RWPE2 (cell line): Measurements from ENCODE around the gene TLE2.
A peak's percentile ranks its signal among the peaks of the same experiment; 100 is the strongest.

Experiments used
- ATAC-seq: fragments of 200-7000 bp; cut with Tn5 transposase; 3 replicates; pipeline ENCODE4 v1.9.1; 2021; ENCODE audit warnings: low read depth
- DNase-seq: peaks from one replicate; pipeline ENCODE4 v3.0.0-alpha.2; 2020; ENCODE audit warnings: low spot score
- H3K27ac ChIP-seq: fragments of 450-650 bp; 2 replicates; pipeline ENCODE4 v1.5.1; 2017; ENCODE audit warnings: mild to moderate bottlenecking; ENCODE audit not compliant: poor library complexity, severe bottlenecking
- H3K27me3 ChIP-seq: fragments of 250-450 bp; sonication (Bioruptor Pico); 2 replicates; pipeline ENCODE4 v1.5.1; 2021; ENCODE audit warnings: mild to moderate bottlenecking, moderate library complexity; ENCODE audit not compliant: insufficient read depth, poor library complexity, severe bottlenecking
- H3K36me3 ChIP-seq: fragments of 250-450 bp; sonication (Bioruptor Pico); 2 replicates; pipeline ENCODE4 v1.5.1; 2020; ENCODE audit warnings: low read depth, mild to moderate bottlenecking, moderate library complexity
- H3K4me1 ChIP-seq: fragments of 250-450 bp; sonication (Bioruptor Pico); 2 replicates; pipeline ENCODE4 v1.5.1; 2021; ENCODE audit warnings: mild to moderate bottlenecking, moderate library complexity; ENCODE audit not compliant: insufficient read depth, poor library complexity, severe bottlenecking
- H3K4me3 ChIP-seq: fragments of 250-450 bp; sonication (Bioruptor Pico); 2 replicates; pipeline ENCODE4 v1.5.1; 2021; ENCODE audit warnings: mild to moderate bottlenecking, moderate library complexity; ENCODE audit not compliant: severe bottlenecking
- H3K9me3 ChIP-seq: fragments of 250-450 bp; sonication (Bioruptor Pico); 2 replicates; pipeline ENCODE4 v1.5.1; 2021; ENCODE audit warnings: mild to moderate bottlenecking, moderate library complexity; ENCODE audit not compliant: severe bottlenecking
- CTCF ChIP-seq: fragments of 450-650 bp; IDR thresholded peaks from one replicate; pipeline ENCODE4 v1.5.1; 2017; ENCODE audit warnings: mild to moderate bottlenecking, moderate library complexity; ENCODE audit not compliant: poor library complexity, severe bottlenecking

Gene TLE2

DNA sequence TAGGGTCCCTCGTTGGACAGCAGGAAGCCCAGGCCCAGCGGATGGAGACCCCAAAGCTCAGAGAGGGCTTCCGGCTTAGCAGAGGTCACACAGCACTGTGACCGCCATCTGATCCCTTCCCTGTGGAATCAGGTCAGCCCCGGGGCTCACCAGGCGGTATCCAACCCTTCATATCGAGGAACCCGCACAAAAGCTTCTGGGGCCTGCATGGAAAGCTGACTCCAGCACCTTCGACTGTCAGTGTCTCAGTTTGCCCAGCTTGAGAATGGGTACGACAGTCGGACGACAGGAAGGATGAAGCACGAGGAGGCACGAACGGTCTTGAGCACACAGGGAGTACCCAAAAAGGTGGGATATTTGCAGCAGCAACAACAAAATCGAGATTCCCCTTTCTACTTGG, 30.6 kb upstream of the TLE2 start:
- Histone ChIP-seq H3K4me3 (no peak overlapping the region), H3K36me3 (peaks cover 56% of the 10 kb centered on the region), H3K4me1 (peaks cover 31% of the 10 kb centered on the region), H3K9me3 (no peaks in the 10 kb centered on the region), H3K27ac (peak overlapping the region; percentile 91), H3K27me3 (no peaks in the 10 kb centered on the region)
- TF ChIP-seq CTCF = no peak
- DNase-seq = no peak
- no peak for ATAC-seq

DNA sequence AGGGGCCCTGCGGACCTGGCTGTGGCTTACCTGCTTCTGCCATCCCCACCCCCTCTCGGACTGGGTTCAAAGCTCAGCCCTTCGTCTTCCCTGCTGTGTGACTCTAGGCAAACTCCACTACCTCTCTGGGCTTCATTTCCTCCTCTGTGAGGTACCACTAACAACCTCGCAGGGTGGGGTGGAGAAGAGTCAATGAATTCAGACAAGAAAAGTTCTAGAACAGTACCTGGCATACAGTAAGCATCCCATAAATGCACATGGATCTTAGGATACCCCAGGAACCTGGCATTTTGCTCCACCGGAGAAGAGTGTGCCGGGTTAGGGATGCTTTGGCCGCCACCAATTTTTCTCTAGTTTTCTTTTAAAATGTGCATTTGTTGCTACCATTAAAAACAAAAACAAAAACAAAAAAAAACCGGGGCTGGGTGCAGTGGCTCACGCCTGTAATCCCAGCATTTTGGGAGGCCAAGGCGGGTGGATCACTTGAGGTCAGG, 29.8 kb upstream of the TLE2 start:
- Histone ChIP-seq H3K9me3 (no peaks in the 10 kb centered on the region), H3K4me1 (peaks cover 36% of the 10 kb centered on the region), H3K27me3 (no peaks in the 10 kb centered on the region), H3K36me3 (peaks cover 62% of the 10 kb centered on the region), H3K27ac (no peak overlapping the region), H3K4me3 (no peak overlapping the region)
- DNase-seq = no peak
- ATAC-seq = no peak
- no peak for TF ChIP-seq CTCF

DNA sequence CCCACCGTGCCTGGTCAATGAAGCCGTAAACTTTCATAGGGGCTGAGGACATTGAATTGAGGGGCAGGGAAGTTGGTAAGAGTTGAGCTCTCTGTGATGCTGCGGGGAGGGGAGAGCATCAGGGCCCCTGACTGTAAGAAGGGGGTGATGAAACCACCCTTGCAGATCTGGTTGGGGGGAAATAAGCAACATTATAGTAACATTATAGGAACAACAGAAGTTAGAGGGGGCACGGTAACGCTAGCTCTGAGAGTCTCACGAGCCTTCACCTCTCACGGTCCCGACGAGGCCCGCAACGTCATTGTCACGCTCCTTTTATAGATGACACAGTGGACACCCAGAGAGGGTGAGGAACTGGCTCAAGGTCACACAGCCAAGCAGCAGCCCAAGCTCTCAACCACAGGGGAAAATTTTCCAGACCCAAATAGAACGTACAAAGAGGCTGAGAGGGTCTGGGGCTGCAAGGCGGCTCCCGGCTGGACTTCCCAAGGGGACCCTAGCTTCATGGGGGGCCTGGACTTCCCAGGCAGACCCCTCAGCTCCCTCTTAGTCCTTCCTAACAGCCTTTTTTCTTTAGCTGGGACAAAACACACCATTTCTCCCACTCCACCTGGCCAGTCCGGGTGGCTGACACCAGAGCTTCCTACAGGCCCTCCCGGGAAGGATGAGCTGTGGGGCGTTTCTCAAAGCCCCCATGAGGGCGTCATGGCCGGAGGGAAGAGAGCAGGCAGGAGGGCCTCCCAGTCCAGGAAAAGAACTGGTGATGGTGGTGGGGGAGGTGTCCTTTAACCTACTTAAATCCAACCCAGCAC, 29.1 kb upstream of the TLE2 start:
- H3K36me3 ChIP-seq = peaks cover 67% of the 10 kb centered on the region
- no peak overlapping the region for H3K4me3 ChIP-seq
- ATAC-seq (no peak), DNase-seq (no peak)
- no peaks in the 10 kb centered on the region for H3K9me3 ChIP-seq
- no peak for TF ChIP-seq CTCF
- no peaks in the 10 kb centered on the region for H3K27me3 ChIP-seq
- peaks cover 36% of the 10 kb centered on the region for H3K4me1 ChIP-seq
- H3K27ac ChIP-seq = peak overlapping the region; percentile 96

GRCh38 chr19:3057275-3057714, 28.2 kb upstream of the TLE2 start:
- Histone ChIP-seq H3K4me3 (no peak overlapping the region), H3K27ac (peak overlapping the region; percentile 96), H3K36me3 (peaks cover 72% of the 10 kb centered on the region), H3K4me1 (peaks cover 36% of the 10 kb centered on the region), H3K27me3 (no peaks in the 10 kb centered on the region), H3K9me3 (no peaks in the 10 kb centered on the region)
- TF ChIP-seq CTCF = no peak
- DNase-seq (no peak), ATAC-seq (no peak)
